Fibroblast of the aortic adventitia (primary cell): Measurements from ENCODE around the gene BEND4. TPM values are rescaled to one million over a fixed set of nuclear protein-coding genes. Genes with fewer than 3 reads are reported as not detected.

Experiments used
- DNase-seq: peaks from one replicate; pipeline ENCODE4 v3.0.0-alpha.2; 2010; ENCODE audit warnings: low read depth
- H3K4me3 ChIP-seq: 2 replicates; pipeline ENCODE4 v1.5.1; 2011; ENCODE audit warnings: low read depth, mild to moderate bottlenecking, control low read depth, low read length, moderate library complexity
- CTCF ChIP-seq: IDR thresholded peaks from 2 replicates; pipeline ENCODE4 v1.5.1; 2011; ENCODE audit warnings: mild to moderate bottlenecking, low read length, control low read depth, inconsistent platforms; ENCODE audit not compliant: insufficient read depth
- total RNA-seq: library from RNA; depleted of rRNA; stranded (reverse); fragments of >200 nt; gene quantifications from 2 replicates; pipeline ENCODE4 v1.2.3, GENCODE V29; 2012; ENCODE audit warnings: low replicate concordance

BEND4 gene
- total RNA-seq, 1 donor: not detected

- TF ChIP-seq CTCF: no peak
- DNase-seq: no peak
- no peak overlapping the region for H3K4me3 ChIP-seq
Measured at GRCh38 chr4:42074294-42074693, 78.2 kb downstream of the BEND4 start.

GRCh38 chr4:42070463-42070862 is 82.0 kb downstream of the BEND4 start:
- no peak overlapping the region for H3K4me3 ChIP-seq

GRCh38 chr4:42067264-42067663 is 85.2 kb downstream of the BEND4 start:
- no peak for TF ChIP-seq CTCF
- no peak for DNase-seq

More at GRCh38 chr4:42070463-42070862, 82.0 kb downstream of the BEND4 start:
- DNase-seq: no peak
- no peak for TF ChIP-seq CTCF

GRCh38 chr4:42066402-42066801 is 86.1 kb downstream of the BEND4 start:
- no peak overlapping the region for H3K4me3 ChIP-seq
- DNase-seq: no peak
- no peak for TF ChIP-seq CTCF

More at GRCh38 chr4:42067264-42067663, 85.2 kb downstream of the BEND4 start:
- no peak overlapping the region for H3K4me3 ChIP-seq

Other genes starting within 250 kb of the BEND4 start
- 64.4 and 164 TPM in 2 replicates for gene TMEM33, start 217.2 kb downstream of the BEND4 start, total RNA-seq
- 0.09 and 0.25 TPM in 2 replicates for gene DCAF4L1, start 170.9 kb downstream of the BEND4 start, total RNA-seq
- 41.8 and 62.4 TPM in 2 replicates for gene SLC30A9, start 162.1 kb downstream of the BEND4 start, total RNA-seq
- gene SHISA3, start 244.8 kb upstream of the BEND4 start, total RNA-seq: 2.0 and 6.0 TPM in 2 replicates